H9 (cell line): ENCODE data around the gene LDB3. TPM values are rescaled to one million over a fixed set of nuclear protein-coding genes. Genes with fewer than 3 reads are reported as not detected.

ENCODE experiments used
- DNase-seq: peaks from one replicate; pipeline ENCODE4 v3.0.0-alpha.2; 2017
- H2AFZ ChIP-seq: one replicate; pipeline ENCODE4 v1.6.1; 2013; ENCODE audit warnings: mild to moderate bottlenecking, low read length, control low read depth, moderate library complexity
- H2AK5ac ChIP-seq: 2 replicates; pipeline ENCODE4 v1.6.1; 2013; ENCODE audit warnings: low read length, control low read depth, mixed read lengths; ENCODE audit not compliant: insufficient read length
- H2BK120ac ChIP-seq: one replicate; pipeline ENCODE4 v1.6.1; 2013; ENCODE audit warnings: low read depth, mild to moderate bottlenecking, low read length, control low read depth, inconsistent platforms; ENCODE audit not compliant: poor library complexity, severe bottlenecking
- H2BK12ac ChIP-seq: 2 replicates; pipeline ENCODE4 v1.6.1; 2013; ENCODE audit warnings: low read length, control low read depth, mixed read lengths, low read depth; ENCODE audit not compliant: insufficient read length
- H2BK15ac ChIP-seq: 2 replicates; pipeline ENCODE4 v1.6.1; 2013; ENCODE audit warnings: low read depth, low read length, control low read depth
- H2BK20ac ChIP-seq: one replicate; pipeline ENCODE4 v1.6.1; 2013; ENCODE audit warnings: low read depth, mild to moderate bottlenecking, low read length, control low read depth, inconsistent platforms; ENCODE audit not compliant: poor library complexity, severe bottlenecking
- H2BK5ac ChIP-seq: 2 replicates; pipeline ENCODE4 v1.6.1; 2013; ENCODE audit warnings: low read length, control low read depth, mixed read lengths; ENCODE audit not compliant: insufficient read length
- H3K14ac ChIP-seq: 2 replicates; pipeline ENCODE4 v1.6.1; 2013; ENCODE audit warnings: low read length, control low read depth; ENCODE audit not compliant: insufficient read depth
- H3K18ac ChIP-seq: 2 replicates; pipeline ENCODE4 v1.6.1; 2013; ENCODE audit warnings: low read depth, mild to moderate bottlenecking, mixed read lengths, low read length, control low read depth; ENCODE audit not compliant: insufficient read length
- H3K23ac ChIP-seq: 2 replicates; pipeline ENCODE4 v1.6.1; 2013; ENCODE audit warnings: low read length, control low read depth, mixed read lengths, low read depth; ENCODE audit not compliant: insufficient read length
- H3K23me2 ChIP-seq: 2 replicates; pipeline ENCODE4 v1.6.1; 2013; ENCODE audit warnings: low read depth, mild to moderate bottlenecking, mixed read lengths, low read length, control low read depth; ENCODE audit not compliant: insufficient read length, poor library complexity, severe bottlenecking
- H3K27ac ChIP-seq: 2 replicates; pipeline ENCODE4 v1.5.1; 2013; ENCODE audit warnings: low read length, control low read depth, mixed read lengths, low read depth; ENCODE audit not compliant: insufficient read length
- H3K27me3 ChIP-seq: 2 replicates; pipeline ENCODE4 v1.6.1; 2013; ENCODE audit warnings: low read length, control low read depth, inconsistent platforms; ENCODE audit not compliant: insufficient read depth
- H3K4ac ChIP-seq: 2 replicates; pipeline ENCODE4 v1.6.1; 2013; ENCODE audit warnings: low read depth, mild to moderate bottlenecking, control low read depth, inconsistent platforms, low read length, moderate library complexity
- H3K4me1 ChIP-seq: 2 replicates; pipeline ENCODE4 v1.6.1; 2013; ENCODE audit warnings: low read length, control low read depth, inconsistent platforms; ENCODE audit not compliant: insufficient read depth
- H3K4me2 ChIP-seq: 2 replicates; pipeline ENCODE4 v1.6.1; 2013; ENCODE audit warnings: low read length, control low read depth, mixed read lengths; ENCODE audit not compliant: insufficient read length, insufficient read depth
- H3K56ac ChIP-seq: 2 replicates; pipeline ENCODE4 v1.6.1; 2013; ENCODE audit warnings: low read depth, mild to moderate bottlenecking, mixed read lengths, low read length, control low read depth; ENCODE audit not compliant: insufficient read length
- H3K79me1 ChIP-seq: 2 replicates; pipeline ENCODE4 v1.6.1; 2013; ENCODE audit warnings: low read depth, mild to moderate bottlenecking, moderate library complexity, low read length, control low read depth, inconsistent platforms; ENCODE audit not compliant: insufficient read depth, poor library complexity, severe bottlenecking
- H3K79me2 ChIP-seq: 2 replicates; pipeline ENCODE4 v1.6.1; 2013; ENCODE audit warnings: low read length, control low read depth, inconsistent platforms; ENCODE audit not compliant: insufficient read depth
- H3K9ac ChIP-seq: 2 replicates; pipeline ENCODE4 v1.6.1; 2013; ENCODE audit warnings: low read length, control low read depth, mixed read lengths; ENCODE audit not compliant: insufficient read length; ENCODE audit errors: extremely low read depth
- H3K9me3 ChIP-seq: one replicate; pipeline ENCODE4 v1.6.1; 2013; ENCODE audit warnings: low read depth, low read length, inconsistent platforms; ENCODE audit not compliant: control insufficient read depth
- H3T11ph ChIP-seq: one replicate; pipeline ENCODE4 v1.6.1; 2013; ENCODE audit warnings: mild to moderate bottlenecking, low read length, control low read depth, inconsistent platforms
- H4K20me1 ChIP-seq: one replicate; pipeline ENCODE4 v1.6.1; 2013; ENCODE audit not compliant: control insufficient read depth, insufficient read length, insufficient read depth
- H4K5ac ChIP-seq: 2 replicates; pipeline ENCODE4 v1.6.1; 2013; ENCODE audit warnings: low read depth, mild to moderate bottlenecking, mixed read lengths, low read length, control low read depth; ENCODE audit not compliant: insufficient read length
- H4K8ac ChIP-seq: replicated peaks from 2 replicates; pipeline ENCODE4 v1.6.1; 2013; ENCODE audit warnings: low read length, control low read depth, mixed read lengths, low read depth; ENCODE audit not compliant: insufficient read length
- H4K91ac ChIP-seq: 2 replicates; pipeline ENCODE4 v1.6.1; 2013; ENCODE audit warnings: low read depth, mild to moderate bottlenecking, moderate library complexity, mixed read lengths, low read length, control low read depth; ENCODE audit not compliant: insufficient read length
- H3K27ac Mint-ChIP-seq, 3 experiments: 2 replicates in 2 of 3; 3 replicates in 1 of 3; pipeline ENCODE4 v1.8.0; 2020 to 2021; ENCODE audit warnings: mixed read lengths in 3 of 3, mild to moderate bottlenecking in 1 of 3, moderate library complexity in 1 of 3
- H3K27me3 Mint-ChIP-seq: 2 replicates; pipeline ENCODE4 v1.8.0; 2021; ENCODE audit warnings: low read depth, mild to moderate bottlenecking, moderate library complexity, mixed read lengths
- H3K36me3 Mint-ChIP-seq, 3 experiments: 2 replicates in 2 of 3; 3 replicates in 1 of 3; pipeline ENCODE4 v1.8.0; 2020 to 2021; ENCODE audit warnings: low read depth in 3 of 3, mixed read lengths in 3 of 3; ENCODE audit not compliant: insufficient read depth in 1 of 3
- H3K4me1 Mint-ChIP-seq, 2 experiments: 2 replicates each; pipeline ENCODE4 v1.8.0; 2020; ENCODE audit warnings: mixed read lengths in 2 of 2
- H3K4me3 Mint-ChIP-seq, 2 experiments: 2 replicates in 1 of 2; 3 replicates in 1 of 2; pipeline ENCODE4 v1.8.0; 2020 to 2021; ENCODE audit warnings: mild to moderate bottlenecking in 2 of 2, mixed read lengths in 2 of 2, moderate library complexity in 1 of 2
- H3K9me3 Mint-ChIP-seq, 2 experiments: 2 replicates in 1 of 2; 3 replicates in 1 of 2; pipeline ENCODE4 v1.8.0; 2020; ENCODE audit warnings: mild to moderate bottlenecking in 2 of 2, mixed read lengths in 2 of 2, moderate library complexity in 1 of 2
- CTCF ChIP-seq: fragments of 200-600 bp; sonication (generic); conservative IDR thresholded peaks from 3 replicates; pipeline ENCODE4 v1.8.0; 2021; ENCODE audit warnings: antibody characterized with exemption, mild to moderate bottlenecking
- WGBS: extraction: QIAGEN DNeasy Blood & Tissue Kit; methylation state at CpG from one replicate; pipeline ENCODE4 v1.1.7; 2013; ENCODE audit warnings: missing lambda C conversion rate, low lambda C conversion rate, mixed read lengths; ENCODE audit not compliant: insufficient read length; ENCODE audit errors: extremely low coverage; 5-methylcytosine and 5-hydroxymethylcytosine counted together
- total RNA-seq: library from RNA; stranded (reverse); gene quantifications from 2 replicates; pipeline ENCODE4 v1.2.1, GENCODE V29; 2021

Gene LDB3
- total RNA-seq, 1 experiment from 2014 or later = 0.17 TPM

GRCh38 chr10:86749854-86750253, 81.5 kb downstream of the LDB3 start:
- no peak for DNase-seq
- TF ChIP-seq CTCF = no peak
- Histone ChIP-seq H2BK120ac (no peak overlapping the region), H4K8ac (no peak overlapping the region), H2BK5ac (no peak overlapping the region), H3K4ac (no peak overlapping the region), H2AFZ (no peak overlapping the region), H2BK12ac (no peak overlapping the region), H4K5ac (no peak overlapping the region), H2BK20ac (no peak overlapping the region), H3K79me2 (peaks cover 6% of the 10 kb centered on the region; the same call in 1 of the 2 replicates), H3K4me1 (peaks cover 1% of the 10 kb centered on the region; the same call in 1 of the 2 replicates), H3K18ac (no peak overlapping the region), H3K27ac (no peak overlapping the region), H3K14ac (no peak overlapping the region), H4K91ac (no peak overlapping the region), H3K9me3 (no peaks in the 10 kb centered on the region), H3K56ac (no peak overlapping the region), H2BK15ac (no peak overlapping the region), H3T11ph (no peak overlapping the region), H3K23me2 (no peaks in the 10 kb centered on the region), H2AK5ac (no peak overlapping the region), H4K20me1 (peaks cover 4% of the 10 kb centered on the region), H3K9ac (no peak overlapping the region), H3K4me2 (no peak overlapping the region), H3K27me3 (no peaks in the 10 kb centered on the region), H3K79me1 (no peaks in the 10 kb centered on the region), H3K23ac (no peak overlapping the region)
- Mint-ChIP-seq H3K9me3 (no peaks in the 10 kb centered on the region), H3K27ac (no peak overlapping the region), H3K4me3 (no peak overlapping the region), H3K27me3 (no peaks in the 10 kb centered on the region), H3K36me3 (peaks cover 1 to 10% (median 2%) of the 10 kb centered on the region in 3 experiments; a peak in 3 of 7 replicates), H3K4me1 (peaks cover 23 to 24% of the 10 kb centered on the region in 2 experiments)
- WGBS = no CpG with 5 or more reads among the region's 9 CpGs
